A549 (cell line): Measurements from ENCODE around the gene OCRL.

ENCODE experiments used
- CHD2 ChIP-seq: fragments of 150-350 bp; IDR thresholded peaks from 2 replicates; pipeline ENCODE4 v1.6.1; 2014; ENCODE audit warnings: low read length; ENCODE audit not compliant: partially characterized antibody
- CTCF ChIP-seq: fragments of >200 bp; sonication (Bioruptor Twin); formaldehyde crosslinking; IDR thresholded peaks from 3 replicates; pipeline ENCODE4 v1.5.1; 2016
- E2F6 ChIP-seq: IDR thresholded peaks from 2 replicates; pipeline ENCODE4 v1.6.1; 2012; ENCODE audit warnings: low read depth, borderline replicate concordance
- EP300 ChIP-seq, 2 experiments: fragments of >200 bp; sonication (Bioruptor Twin); formaldehyde crosslinking; IDR thresholded peaks; 2 replicates in 1 of 2; 3 replicates in 1 of 2; pipeline ENCODE4 v1.6.1; 2016 to 2017
- MAX ChIP-seq: IDR thresholded peaks from 2 replicates; pipeline ENCODE4 v1.6.1; 2012
- NFE2L2 ChIP-seq: fragments of 150-350 bp; conservative IDR thresholded peaks from 2 replicates; pipeline ENCODE4 v1.6.1; 2014; ENCODE audit warnings: low read length
- RFX5 ChIP-seq: fragments of 450-650 bp; IDR thresholded peaks from 2 replicates; pipeline ENCODE4 v1.7.1; 2014; ENCODE audit warnings: antibody characterized with exemption, mild to moderate bottlenecking, moderate library complexity
- USF2 ChIP-seq: fragments of 450-650 bp; IDR thresholded peaks from 2 replicates; pipeline ENCODE4 v1.6.1; 2014; ENCODE audit warnings: antibody characterized with exemption

- TF ChIP-seq CHD2 (no peak), USF2 (no peak), NFE2L2 (no peak), RFX5 (no peak), CTCF (no peak), MAX (no peak), EP300 (IDR thresholded peaks at IDR 0.05) (no peak), E2F6 (no peak)
Observed at GRCh38 chrX:129581904-129582303, 41.8 kb downstream of the OCRL start.
